ENCODE results near the gene SLC22A7.

The SLC22A7 gene

GRCh38 chr6:43277643-43278523 lies 20.2 kb upstream of the SLC22A7 start:
- ChIA-PET CTCF (no interaction called here), POLR2A (no interaction called here)
- DNase-seq (ENCODE audit: extremely low spot score), result no peak
- TF ChIP-seq NFRKB (IDR thresholded peaks at IDR 0.05) (no peak), FOXM1 (IDR thresholded peaks at IDR 0.05; ENCODE audit: borderline replicate concordance) (no peak), FOXA1 (IDR thresholded peaks at IDR 0.05) (no peak), CTBP1 (IDR thresholded peaks at IDR 0.05; ENCODE audit: borderline replicate concordance) (no peak), BHLHE40 (IDR thresholded peaks at IDR 0.05; ENCODE audit: borderline replicate concordance) (no peak), HDGF (IDR thresholded peaks at IDR 0.05; ENCODE audit: borderline replicate concordance) (no peak), ARNT (IDR thresholded peaks at IDR 0.05) (no peak), TARDBP (IDR thresholded peaks at IDR 0.05) (no peak), SP1 (IDR thresholded peaks at IDR 0.05) (no peak), ELF4 (IDR thresholded peaks at IDR 0.05) (no peak), L3MBTL2 (conservative IDR thresholded peaks at IDR 0.05) (no peak), SUZ12 (IDR thresholded peaks at IDR 0.05) (no peak), ZNF384 (IDR thresholded peaks at IDR 0.05) (no peak), FOXK2 (IDR thresholded peaks at IDR 0.05) (no peak)
- TF ChIP-seq, protein P1, sequence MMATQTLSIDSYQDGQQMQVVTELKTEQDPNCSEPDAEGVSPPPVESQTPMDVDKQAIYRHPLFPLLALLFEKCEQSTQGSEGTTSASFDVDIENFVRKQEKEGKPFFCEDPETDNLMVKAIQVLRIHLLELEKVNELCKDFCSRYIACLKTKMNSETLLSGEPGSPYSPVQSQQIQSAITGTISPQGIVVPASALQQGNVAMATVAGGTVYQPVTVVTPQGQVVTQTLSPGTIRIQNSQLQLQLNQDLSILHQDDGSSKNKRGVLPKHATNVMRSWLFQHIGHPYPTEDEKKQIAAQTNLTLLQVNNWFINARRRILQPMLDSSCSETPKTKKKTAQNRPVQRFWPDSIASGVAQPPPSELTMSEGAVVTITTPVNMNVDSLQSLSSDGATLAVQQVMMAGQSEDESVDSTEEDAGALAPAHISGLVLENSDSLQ (IDR thresholded peaks at IDR 0.05), result no peak

DNA sequence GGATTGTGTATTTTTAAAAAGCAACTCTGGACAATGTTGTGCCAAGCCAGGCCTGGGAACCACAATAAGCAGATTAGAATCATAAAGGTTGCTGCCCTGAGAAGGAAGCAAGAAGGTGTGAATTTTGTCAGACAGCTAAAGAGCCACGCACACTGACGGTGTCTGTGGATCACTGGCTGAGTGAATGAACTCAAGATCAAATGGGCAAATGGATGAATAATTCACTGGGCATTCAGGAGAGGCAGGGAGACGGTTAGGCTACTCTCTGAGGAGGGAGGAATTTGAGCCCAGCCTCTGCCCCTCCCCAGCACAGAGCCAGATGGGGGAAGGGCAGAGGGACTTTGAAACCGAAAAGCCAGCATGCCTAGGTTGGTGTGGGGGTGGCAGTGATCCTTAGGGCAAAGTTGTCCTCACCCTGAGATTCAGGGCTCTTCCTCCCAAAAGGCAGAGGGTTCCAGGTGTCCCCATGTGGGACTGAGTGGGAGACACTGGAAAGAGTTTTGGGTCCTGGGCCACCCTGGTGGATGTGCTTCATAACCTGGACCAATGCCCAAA lies 19.5 kb upstream of the SLC22A7 start:
- TF ChIP-seq FOXK2 (IDR thresholded peaks at IDR 0.05) (no peak), BHLHE40 (IDR thresholded peaks at IDR 0.05; ENCODE audit: borderline replicate concordance) (no peak), FOXM1 (IDR thresholded peaks at IDR 0.05; ENCODE audit: borderline replicate concordance) (no peak), NFRKB (IDR thresholded peaks at IDR 0.05) (no peak), ELF4 (IDR thresholded peaks at IDR 0.05) (no peak), LEF1 (IDR thresholded peaks at IDR 0.05; ENCODE audit: borderline replicate concordance) (no peak), CTBP1 (IDR thresholded peaks at IDR 0.05; ENCODE audit: borderline replicate concordance) (no peak), FOXA1 (IDR thresholded peaks at IDR 0.05) (no peak), L3MBTL2 (conservative IDR thresholded peaks at IDR 0.05) (no peak), SUZ12 (IDR thresholded peaks at IDR 0.05) (no peak), ZNF384 (IDR thresholded peaks at IDR 0.05) (no peak), TARDBP (IDR thresholded peaks at IDR 0.05) (no peak), HDGF (IDR thresholded peaks at IDR 0.05; ENCODE audit: borderline replicate concordance) (no peak)
- TF ChIP-seq, protein P1 (IDR thresholded peaks at IDR 0.05), result no peak
- CTCF ChIA-PET, result interaction anchor here (0.6 kb wide), 1 partner anchor 18 kb away, joined by 3 read pairs; no protein-coding TSS in a partner anchor
- no peak for DNase-seq (ENCODE audit: extremely low spot score)
- POLR2A ChIA-PET, result no interaction called here

DNA sequence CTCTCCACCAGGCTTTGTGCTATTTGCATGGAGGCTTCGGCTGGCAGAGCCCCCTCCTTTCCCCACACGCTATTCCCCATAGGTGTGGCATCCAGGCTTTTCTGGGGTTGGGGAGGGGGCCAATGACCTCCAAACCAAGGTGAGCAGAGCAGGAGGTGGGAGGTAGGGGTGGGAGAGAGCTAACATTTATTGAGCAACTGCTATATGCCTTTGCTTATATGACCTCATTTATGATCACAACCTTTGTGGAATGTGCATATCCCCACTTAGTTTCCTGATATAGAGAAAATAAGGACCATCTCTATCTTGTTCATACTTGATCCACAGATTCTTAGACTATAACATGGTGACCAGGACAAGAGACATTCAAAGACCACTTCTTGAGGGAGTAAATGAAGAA lies 17.8 kb upstream of the SLC22A7 start:
- ChIA-PET POLR2A (no interaction called here), CTCF (no interaction called here)
- TF ChIP-seq FOXA1 (IDR thresholded peaks at IDR 0.05) (no peak), ELF4 (IDR thresholded peaks at IDR 0.05) (no peak), BHLHE40 (IDR thresholded peaks at IDR 0.05; ENCODE audit: borderline replicate concordance) (no peak), FOXM1 (IDR thresholded peaks at IDR 0.05; ENCODE audit: borderline replicate concordance) (no peak), SP1 (IDR thresholded peaks at IDR 0.05) (no peak), SUZ12 (IDR thresholded peaks at IDR 0.05) (no peak), CTBP1 (IDR thresholded peaks at IDR 0.05; ENCODE audit: borderline replicate concordance) (no peak), L3MBTL2 (conservative IDR thresholded peaks at IDR 0.05) (no peak), ARNT (IDR thresholded peaks at IDR 0.05) (no peak), ZNF384 (IDR thresholded peaks at IDR 0.05) (no peak), TARDBP (IDR thresholded peaks at IDR 0.05) (no peak), NFRKB (IDR thresholded peaks at IDR 0.05) (no peak), HDGF (IDR thresholded peaks at IDR 0.05; ENCODE audit: borderline replicate concordance) (no peak), FOXK2 (IDR thresholded peaks at IDR 0.05) (no peak), LEF1 (IDR thresholded peaks at IDR 0.05; ENCODE audit: borderline replicate concordance) (no peak)
- TF ChIP-seq, protein P1 (IDR thresholded peaks at IDR 0.05), result no peak
- no peak for DNase-seq (ENCODE audit: extremely low spot score)

DNA sequence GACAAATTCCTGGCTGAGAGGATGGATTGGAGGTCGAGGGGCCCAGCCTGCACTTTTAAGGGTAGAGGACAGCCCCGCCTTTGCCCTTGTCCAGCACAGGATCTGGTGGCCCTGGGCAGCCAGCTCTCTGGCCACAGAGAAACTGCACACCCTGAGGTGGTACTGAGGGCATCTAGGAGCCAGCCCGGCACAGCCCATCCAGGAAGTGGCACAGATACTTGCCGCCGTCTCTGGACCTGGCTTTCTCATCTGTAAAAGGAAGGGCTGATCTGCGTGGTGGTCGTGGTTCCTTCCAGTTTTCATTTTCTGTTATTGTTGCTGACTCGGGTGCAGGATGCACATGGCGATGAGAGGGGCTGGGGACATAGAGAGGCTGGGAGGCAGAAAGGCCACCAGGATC lies 16.0 kb upstream of the SLC22A7 start:
- CTCF ChIA-PET, result no interaction called here
- TF ChIP-seq LEF1 (IDR thresholded peaks at IDR 0.05; ENCODE audit: borderline replicate concordance) (no peak), ARNT (IDR thresholded peaks at IDR 0.05) (no peak), SP1 (IDR thresholded peaks at IDR 0.05) (no peak), FOXM1 (IDR thresholded peaks at IDR 0.05; ENCODE audit: borderline replicate concordance) (no peak), ELF4 (IDR thresholded peaks at IDR 0.05) (no peak), TARDBP (IDR thresholded peaks at IDR 0.05) (no peak), ZNF384 (IDR thresholded peaks at IDR 0.05) (no peak), L3MBTL2 (conservative IDR thresholded peaks at IDR 0.05) (no peak), CTBP1 (IDR thresholded peaks at IDR 0.05; ENCODE audit: borderline replicate concordance) (no peak), FOXA1 (IDR thresholded peaks at IDR 0.05) (no peak), HDGF (IDR thresholded peaks at IDR 0.05; ENCODE audit: borderline replicate concordance) (no peak), NFRKB (IDR thresholded peaks at IDR 0.05) (no peak), BHLHE40 (IDR thresholded peaks at IDR 0.05; ENCODE audit: borderline replicate concordance) (no peak), FOXK2 (IDR thresholded peaks at IDR 0.05) (no peak), SUZ12 (IDR thresholded peaks at IDR 0.05) (no peak)
- TF ChIP-seq, protein P1 (IDR thresholded peaks at IDR 0.05), result no peak
- DNase-seq (ENCODE audit: extremely low spot score), result no peak
- POLR2A ChIA-PET, result no interaction called here
